Measurements from ENCODE around the gene SPIRE2. TPM values are rescaled to one million over a fixed set of nuclear protein-coding genes. Genes with fewer than 3 reads are reported as not detected.

The SPIRE2 gene
- total RNA-seq, 1 donor from 2014 or later: 1.2 TPM

DNA sequence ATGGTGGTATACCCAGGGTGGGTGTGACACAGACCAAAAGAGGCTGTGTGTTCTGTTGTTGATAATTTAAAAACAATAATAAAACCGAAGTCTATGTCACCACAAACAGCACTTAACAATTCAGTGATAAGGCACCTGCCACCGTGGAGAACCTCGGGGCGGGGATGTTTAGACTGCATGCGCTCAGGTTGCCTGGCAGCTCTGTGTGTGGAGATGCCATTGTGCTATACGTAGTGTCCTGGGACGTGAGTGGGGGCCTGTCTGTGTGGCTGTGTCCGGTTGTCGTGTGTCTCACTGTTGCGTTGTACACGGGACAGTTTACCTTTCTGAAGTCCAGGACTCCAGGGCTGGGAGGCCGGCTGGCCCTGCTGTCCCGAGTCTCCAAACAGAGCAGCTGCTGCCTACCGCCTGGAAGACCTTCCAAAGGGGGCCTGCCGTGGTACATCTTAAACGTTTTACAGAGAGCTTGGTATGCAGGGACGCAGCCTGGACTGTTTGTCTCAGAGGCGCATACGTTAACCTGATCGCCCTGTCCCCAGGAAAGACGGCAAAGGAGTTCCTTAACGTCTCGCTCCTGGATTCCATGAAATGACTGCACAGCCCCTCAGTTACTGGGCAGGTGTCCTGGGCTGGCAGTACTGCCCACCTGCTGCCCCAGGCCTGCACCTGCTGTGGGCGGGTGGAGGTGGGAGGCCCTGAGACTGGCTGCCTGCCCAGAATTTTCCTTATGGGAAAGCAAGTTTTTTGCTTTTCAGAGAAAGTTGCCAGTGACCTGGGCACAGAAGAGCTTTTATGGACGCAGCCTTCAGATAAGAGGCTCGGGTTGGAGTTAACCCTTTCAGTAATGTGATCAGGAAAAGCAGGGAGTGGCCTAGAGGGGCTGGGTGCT, 19.0 kb downstream of the SPIRE2 start:
- no peaks in the 10 kb centered on the region for H3K9me3 ChIP-seq (replicated peaks)
- H3K36me3 ChIP-seq: no peaks in the 10 kb centered on the region
- TF ChIP-seq, protein P1, sequence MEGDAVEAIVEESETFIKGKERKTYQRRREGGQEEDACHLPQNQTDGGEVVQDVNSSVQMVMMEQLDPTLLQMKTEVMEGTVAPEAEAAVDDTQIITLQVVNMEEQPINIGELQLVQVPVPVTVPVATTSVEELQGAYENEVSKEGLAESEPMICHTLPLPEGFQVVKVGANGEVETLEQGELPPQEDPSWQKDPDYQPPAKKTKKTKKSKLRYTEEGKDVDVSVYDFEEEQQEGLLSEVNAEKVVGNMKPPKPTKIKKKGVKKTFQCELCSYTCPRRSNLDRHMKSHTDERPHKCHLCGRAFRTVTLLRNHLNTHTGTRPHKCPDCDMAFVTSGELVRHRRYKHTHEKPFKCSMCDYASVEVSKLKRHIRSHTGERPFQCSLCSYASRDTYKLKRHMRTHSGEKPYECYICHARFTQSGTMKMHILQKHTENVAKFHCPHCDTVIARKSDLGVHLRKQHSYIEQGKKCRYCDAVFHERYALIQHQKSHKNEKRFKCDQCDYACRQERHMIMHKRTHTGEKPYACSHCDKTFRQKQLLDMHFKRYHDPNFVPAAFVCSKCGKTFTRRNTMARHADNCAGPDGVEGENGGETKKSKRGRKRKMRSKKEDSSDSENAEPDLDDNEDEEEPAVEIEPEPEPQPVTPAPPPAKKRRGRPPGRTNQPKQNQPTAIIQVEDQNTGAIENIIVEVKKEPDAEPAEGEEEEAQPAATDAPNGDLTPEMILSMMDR (IDR thresholded peaks at IDR 0.05; ENCODE audit: borderline replicate concordance): no peak
- no peak overlapping the region for H3K27ac ChIP-seq (replicated peaks)
- H3K4me3 ChIP-seq: no peak overlapping the region
- H3K4me1 ChIP-seq: peaks cover 10% of the 10 kb centered on the region
- intact Hi-C loops (cut with micrococcal nuclease): no loop called here
- no peak for DNase-seq
- H3K27me3 ChIP-seq (ENCODE audit: low read depth): peaks cover 33% of the 10 kb centered on the region

DNA sequence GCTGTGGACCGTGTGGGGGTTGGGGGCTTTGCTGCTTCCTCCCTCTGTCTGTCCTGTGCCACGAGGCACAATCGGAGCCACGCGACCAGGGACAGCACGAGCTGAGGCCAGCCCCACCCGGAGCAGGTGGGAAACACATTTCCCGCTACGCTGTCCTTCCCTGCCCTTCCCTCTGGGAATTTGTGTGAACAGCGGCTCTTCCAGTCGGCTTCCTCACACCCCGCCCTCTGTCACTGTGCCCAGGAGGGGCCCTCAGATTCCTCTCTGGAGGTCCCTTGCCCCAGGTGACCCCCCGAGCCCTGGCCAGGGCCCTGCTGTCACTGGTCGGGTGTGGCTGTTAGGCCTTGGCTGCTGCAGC, 19.6 kb downstream of the SPIRE2 start:
- intact Hi-C loops (cut with micrococcal nuclease): no loop called here
- Histone ChIP-seq H3K4me3 (no peak overlapping the region), H3K4me1 (peaks cover 10% of the 10 kb centered on the region), H3K9me3 (replicated peaks) (no peaks in the 10 kb centered on the region), H3K27me3 (ENCODE audit: low read depth) (peaks cover 33% of the 10 kb centered on the region), H3K36me3 (no peaks in the 10 kb centered on the region), H3K27ac (replicated peaks) (no peak overlapping the region)
- TF ChIP-seq, protein P1 (IDR thresholded peaks at IDR 0.05; ENCODE audit: borderline replicate concordance): no peak
- peak; percentile 32 for DNase-seq

DNA sequence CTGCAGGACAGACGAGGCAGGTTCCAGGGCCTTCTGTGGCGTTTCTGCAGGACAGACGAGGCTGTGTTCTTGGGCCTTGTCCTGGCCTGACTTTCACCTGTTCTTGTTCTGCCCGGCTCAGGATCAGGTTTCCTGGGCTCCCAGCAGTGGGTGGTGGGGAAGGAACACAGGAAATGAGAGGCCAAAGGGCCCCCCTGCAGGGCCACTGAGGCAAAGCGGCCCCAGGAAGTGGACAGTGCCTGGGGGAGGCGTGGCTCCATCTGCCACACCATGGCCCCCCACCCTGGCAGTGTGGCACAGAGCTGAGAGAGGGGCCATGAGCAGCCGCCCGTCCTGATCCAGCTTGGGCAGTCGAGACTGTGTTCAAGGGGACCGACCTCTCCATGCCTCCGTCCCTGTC, 20.7 kb downstream of the SPIRE2 start:
- Histone ChIP-seq H3K27me3 (ENCODE audit: low read depth) (peaks cover 33% of the 10 kb centered on the region), H3K4me3 (no peak overlapping the region), H3K9me3 (replicated peaks) (no peaks in the 10 kb centered on the region), H3K27ac (replicated peaks) (no peak overlapping the region), H3K36me3 (no peaks in the 10 kb centered on the region), H3K4me1 (peaks cover 10% of the 10 kb centered on the region)
- intact Hi-C loops (cut with micrococcal nuclease): no loop called here
- DNase-seq: no peak
- TF ChIP-seq, protein P1 (IDR thresholded peaks at IDR 0.05; ENCODE audit: borderline replicate concordance): no peak

DNA sequence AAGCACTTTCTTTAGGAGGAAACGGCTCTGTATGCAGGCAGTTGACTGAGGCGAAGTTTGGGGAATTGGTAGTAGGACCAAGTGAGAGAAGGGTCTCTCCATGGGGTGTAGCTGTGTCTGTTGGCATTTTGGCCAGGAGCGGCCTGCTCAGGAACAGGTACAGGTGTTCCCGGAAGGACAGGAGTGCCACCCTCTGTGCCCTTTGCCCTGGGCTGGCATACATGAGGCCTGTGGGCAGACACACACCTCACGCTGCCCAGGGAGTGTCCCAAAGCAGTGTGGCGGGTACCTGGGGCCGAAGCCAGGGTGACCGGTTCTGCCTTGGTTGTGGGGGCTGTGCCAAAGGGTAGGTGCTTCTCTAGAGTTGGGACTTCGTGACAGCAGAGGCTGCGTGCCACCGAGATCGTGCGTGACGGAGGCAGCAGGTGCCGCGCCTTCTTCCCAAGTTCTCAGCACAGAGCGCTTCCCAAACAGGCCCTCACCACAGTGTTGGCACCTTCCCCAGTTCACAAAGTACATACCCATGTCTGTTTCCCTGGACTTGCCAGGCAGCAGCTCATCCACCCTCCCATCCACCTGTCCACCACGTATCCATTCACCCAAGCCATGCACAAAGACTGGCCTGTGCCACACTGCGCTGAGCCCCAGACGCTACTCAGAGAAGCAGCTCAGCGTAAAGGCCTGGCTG, 25.2 kb downstream of the SPIRE2 start:
- TF ChIP-seq, protein P1 (IDR thresholded peaks at IDR 0.05; ENCODE audit: borderline replicate concordance): no peak
- no peak overlapping the region for H3K27ac ChIP-seq (replicated peaks)
- intact Hi-C loops (cut with micrococcal nuclease): no loop called here
- H3K9me3 ChIP-seq (replicated peaks): no peaks in the 10 kb centered on the region
- no peaks in the 10 kb centered on the region for H3K4me1 ChIP-seq
- DNase-seq: no peak
- H3K4me3 ChIP-seq: no peak overlapping the region
- no peaks in the 10 kb centered on the region for H3K27me3 ChIP-seq (ENCODE audit: low read depth)
- no peaks in the 10 kb centered on the region for H3K36me3 ChIP-seq

DNA sequence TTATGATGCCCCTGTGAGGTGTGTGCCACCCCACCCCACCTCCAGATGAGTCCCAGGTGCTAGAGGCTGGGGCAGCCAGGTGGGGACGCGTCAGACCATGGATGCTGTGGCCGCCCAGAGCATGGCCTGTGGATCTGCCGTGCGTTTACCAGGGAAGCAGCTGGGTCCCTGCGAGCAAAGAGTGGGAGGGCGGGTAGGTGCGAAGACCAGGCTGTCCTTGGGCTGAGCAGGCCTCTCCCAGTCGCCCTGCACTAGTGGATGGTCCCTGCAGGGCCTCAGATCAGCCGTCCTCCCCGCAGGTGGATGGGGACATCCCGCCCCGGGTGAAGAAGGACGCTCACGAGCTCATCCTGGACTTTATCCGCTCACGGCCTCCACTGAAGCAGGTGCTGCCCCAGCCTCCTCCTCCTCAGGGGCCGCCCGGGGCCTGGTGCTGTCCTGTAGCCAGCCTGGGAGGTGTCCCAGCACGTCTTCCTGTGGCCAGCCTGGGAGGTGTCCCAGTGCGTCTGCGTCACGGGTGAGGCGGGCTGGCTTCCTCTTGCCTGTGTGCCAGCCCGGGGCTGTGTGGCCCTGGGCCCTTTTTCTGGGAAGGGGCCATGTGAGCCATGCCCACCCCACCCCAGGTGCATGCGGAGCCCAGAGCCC, 27.1 kb downstream of the SPIRE2 start:
- Histone ChIP-seq H3K36me3 (no peaks in the 10 kb centered on the region), H3K27ac (replicated peaks) (no peak overlapping the region), H3K27me3 (ENCODE audit: low read depth) (no peaks in the 10 kb centered on the region), H3K4me1 (no peaks in the 10 kb centered on the region), H3K4me3 (no peak overlapping the region), H3K9me3 (replicated peaks) (no peaks in the 10 kb centered on the region)
- TF ChIP-seq, protein P1 (IDR thresholded peaks at IDR 0.05; ENCODE audit: borderline replicate concordance): no peak
- no peak for DNase-seq
- intact Hi-C loops (cut with micrococcal nuclease): no loop called here
